ENCODE results near the gene GRK4.
"Not testable (repeated sequence)": the region's sequence is repeated elsewhere in the genome, so short reads cannot be mapped to it uniquely, and the experiment has no call there.

GRK4 gene

GRCh38 chr4:2944586-2945526, 18.5 kb upstream of the GRK4 start:
- H4K20me1 ChIP-seq (ENCODE audit: insufficient read depth, low read length), result peaks cover 8% of the 10 kb centered on the region
- H3K79me2 ChIP-seq (ENCODE audit: low read length), result peaks cover 11% of the 10 kb centered on the region; the same call in 1 of the 2 replicates
- peaks cover 83% of the 10 kb centered on the region for H3K36me3 ChIP-seq (replicated peaks; ENCODE audit: low read depth, low read length)
- H3K9ac ChIP-seq (ENCODE audit: low read length), result no peak overlapping the region
- no peak overlapping the region for H3K27ac ChIP-seq (ENCODE audit: low read length)
- no peak overlapping the region for H2AFZ ChIP-seq (ENCODE audit: low read depth, low read length)
- no peak overlapping the region for H3K4me2 ChIP-seq (ENCODE audit: low read length)
- no peak for TF ChIP-seq CTCF (IDR thresholded peaks at IDR 0.05; ENCODE audit: low read depth, low read length)
- no peak for TF ChIP-seq EZH2phosphoT487 (IDR thresholded peaks at IDR 0.05; ENCODE audit: low read depth)
- H3K4me3 ChIP-seq (ENCODE audit: low read length), result no peak overlapping the region
- H3K27me3 ChIP-seq (ENCODE audit: low read depth, low read length), result no peaks in the 10 kb centered on the region
- H3K4me1 ChIP-seq (ENCODE audit: low read length), result no peaks in the 10 kb centered on the region
- no peaks in the 10 kb centered on the region for H3K9me3 ChIP-seq (ENCODE audit: insufficient read depth, low read length)

- not testable (repeated sequence) for H3K27me3 ChIP-seq (ENCODE audit: low read depth, low read length); H3K4me2 ChIP-seq (ENCODE audit: low read length); H3K4me3 ChIP-seq (ENCODE audit: low read length); H3K27ac ChIP-seq (ENCODE audit: low read length); H3K9me3 ChIP-seq (ENCODE audit: insufficient read depth, low read length); H3K4me1 ChIP-seq (ENCODE audit: low read length); H2AFZ ChIP-seq (ENCODE audit: low read depth, low read length); H3K9ac ChIP-seq (ENCODE audit: low read length); H4K20me1 ChIP-seq (ENCODE audit: insufficient read depth, low read length)
- peaks cover 14% of the 10 kb centered on the region; the same call in 1 of the 2 replicates for H3K79me2 ChIP-seq (ENCODE audit: low read length)
- peaks cover 80% of the 10 kb centered on the region for H3K36me3 ChIP-seq (replicated peaks; ENCODE audit: low read depth, low read length)
Measured at GRCh38 chr4:2945619-2946604, 17.5 kb upstream of the GRK4 start.

GRCh38 chr4:2946812-2947600, 16.4 kb upstream of the GRK4 start:
- no peak overlapping the region for H3K4me3 ChIP-seq (ENCODE audit: low read length)
- H4K20me1 ChIP-seq (ENCODE audit: insufficient read depth, low read length), result peaks cover 2% of the 10 kb centered on the region
- H3K27ac ChIP-seq (ENCODE audit: low read length), result no peak overlapping the region
- peaks cover 75% of the 10 kb centered on the region for H3K36me3 ChIP-seq (replicated peaks; ENCODE audit: low read depth, low read length)
- H3K9me3 ChIP-seq (ENCODE audit: insufficient read depth, low read length), result no peaks in the 10 kb centered on the region
- peaks cover 14% of the 10 kb centered on the region; the same call in 1 of the 2 replicates for H3K79me2 ChIP-seq (ENCODE audit: low read length)
- H3K9ac ChIP-seq (ENCODE audit: low read length), result no peak overlapping the region
- no peak overlapping the region for H2AFZ ChIP-seq (ENCODE audit: low read depth, low read length)
- no peak for TF ChIP-seq CTCF (IDR thresholded peaks at IDR 0.05; ENCODE audit: low read depth, low read length)
- no peak for TF ChIP-seq EZH2phosphoT487 (IDR thresholded peaks at IDR 0.05; ENCODE audit: low read depth)
- no peaks in the 10 kb centered on the region for H3K4me1 ChIP-seq (ENCODE audit: low read length)
- no peaks in the 10 kb centered on the region for H3K27me3 ChIP-seq (ENCODE audit: low read depth, low read length)
- H3K4me2 ChIP-seq (ENCODE audit: low read length), result no peak overlapping the region

GRCh38 chr4:2947926-2948325, 15.4 kb upstream of the GRK4 start:
- no peak overlapping the region for H3K4me3 ChIP-seq (ENCODE audit: low read length)
- TF ChIP-seq EZH2phosphoT487 (IDR thresholded peaks at IDR 0.05; ENCODE audit: low read depth) (no peak), CTCF (IDR thresholded peaks at IDR 0.05; ENCODE audit: low read depth, low read length) (no peak)
- H4K20me1 ChIP-seq (ENCODE audit: insufficient read depth, low read length), result peaks cover 2% of the 10 kb centered on the region
- H2AFZ ChIP-seq (ENCODE audit: low read depth, low read length), result no peak overlapping the region
- H3K4me1 ChIP-seq (ENCODE audit: low read length), result no peaks in the 10 kb centered on the region
- H3K4me2 ChIP-seq (ENCODE audit: low read length), result no peak overlapping the region
- no peak overlapping the region for H3K9ac ChIP-seq (ENCODE audit: low read length)
- H3K27ac ChIP-seq (ENCODE audit: low read length), result no peak overlapping the region
- peaks cover 14% of the 10 kb centered on the region; the same call in 1 of the 2 replicates for H3K79me2 ChIP-seq (ENCODE audit: low read length)
- no peaks in the 10 kb centered on the region for H3K27me3 ChIP-seq (ENCODE audit: low read depth, low read length)
- H3K36me3 ChIP-seq (replicated peaks; ENCODE audit: low read depth, low read length), result peaks cover 68% of the 10 kb centered on the region
- H3K9me3 ChIP-seq (ENCODE audit: insufficient read depth, low read length), result no peaks in the 10 kb centered on the region
